ENCODE measurements around the gene EDN1. TPM values are rescaled to one million over a fixed set of nuclear protein-coding genes. Genes with fewer than 3 reads are reported as not detected.

EDN1 gene
- total RNA-seq, 2 experiments from 2014 or later: not detected

DNA sequence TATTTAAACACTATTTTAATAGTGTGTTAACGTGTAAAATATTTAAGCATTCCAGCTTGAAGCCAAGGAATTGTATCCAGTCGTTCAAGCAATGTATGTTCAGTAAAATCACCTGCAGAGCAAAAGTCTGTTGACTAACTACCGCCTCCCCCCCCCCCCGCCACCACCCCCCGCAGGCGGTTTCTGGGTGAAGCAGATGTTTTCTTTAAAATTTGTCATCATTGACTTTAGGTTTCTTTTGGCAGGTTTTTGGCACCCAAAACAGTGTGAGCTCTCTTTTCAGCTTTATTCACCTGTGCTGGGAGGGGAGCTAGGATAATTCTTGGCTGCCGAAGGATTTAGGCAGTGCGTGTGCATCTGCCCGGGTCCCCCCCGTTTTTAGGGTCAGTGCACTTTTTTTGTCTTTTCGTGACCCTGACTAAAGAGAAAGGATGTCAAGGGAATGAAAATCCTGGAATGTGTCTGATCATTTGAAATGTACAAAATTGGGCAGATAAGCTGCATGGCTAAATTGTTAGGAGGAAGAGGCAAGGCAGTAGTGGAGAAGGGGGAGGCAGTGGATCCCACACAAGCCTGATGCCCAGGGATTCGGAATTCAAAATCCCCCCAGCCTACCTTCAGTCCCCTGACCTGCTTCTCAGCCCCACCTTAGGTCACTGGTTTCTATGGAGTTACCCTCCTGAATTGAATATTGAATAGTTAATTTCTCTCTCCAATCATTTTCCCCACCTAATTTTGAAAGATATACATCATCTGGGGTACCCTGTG lies 1.1 kb downstream of the EDN1 start:
- POLR2A ChIA-PET: no interaction called here
- Mint-ChIP-seq H3K36me3 (no peaks in the 10 kb centered on the region), H3K27me3 (peaks cover 36% of the 10 kb centered on the region), H3K4me3 (no peak overlapping the region), H3K4me1 (ENCODE audit: low read depth) (peaks cover 16% of the 10 kb centered on the region), H3K9me3 (no peaks in the 10 kb centered on the region), H3K27ac (no peak overlapping the region)
- no peak for DNase-seq
- intact Hi-C loops (cut with micrococcal nuclease): no loop called here
- CTCF ChIA-PET: interaction anchor here (0.6 to 6.7 kb wide), 22 partner anchors 8 to 706 kb away, joined by 3 to 82 read pairs (median 5); no protein-coding TSS in a partner anchor

DNA sequence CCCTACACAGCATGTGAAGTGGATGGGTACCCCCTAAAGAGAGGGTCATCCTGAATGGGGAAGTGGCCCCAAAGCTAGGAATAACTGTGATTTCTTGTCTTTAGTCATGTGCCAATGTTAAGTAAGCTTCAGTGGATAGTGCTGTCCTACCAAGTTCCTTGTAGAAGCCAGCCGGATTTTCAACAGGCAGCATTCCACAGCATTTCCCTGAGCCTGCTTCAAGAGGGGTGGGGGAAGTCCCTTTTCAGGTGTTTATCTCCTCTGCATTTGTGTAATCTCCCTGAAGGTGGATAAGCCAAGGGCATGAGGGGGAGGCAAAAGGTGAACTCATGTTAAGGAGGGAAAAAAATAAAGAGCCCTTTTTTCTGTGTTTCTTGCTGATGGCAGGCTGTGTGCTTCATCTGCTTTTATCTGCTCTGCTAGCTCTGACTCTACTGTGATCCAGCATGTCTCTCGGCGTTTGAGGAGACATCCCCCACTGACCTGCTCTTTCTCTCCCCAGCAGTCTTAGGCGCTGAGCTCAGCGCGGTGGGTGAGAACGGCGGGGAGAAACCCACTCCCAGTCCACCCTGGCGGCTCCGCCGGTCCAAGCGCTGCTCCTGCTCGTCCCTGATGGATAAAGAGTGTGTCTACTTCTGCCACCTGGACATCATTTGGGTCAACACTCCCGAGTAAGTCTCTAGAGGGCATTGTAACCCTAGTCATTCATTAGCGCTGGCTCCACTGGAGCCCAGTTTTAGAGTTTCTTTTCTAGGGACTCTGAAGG lies 1.9 kb downstream of the EDN1 start:
- Mint-ChIP-seq H3K4me3 (no peak overlapping the region), H3K27ac (no peak overlapping the region), H3K27me3 (peaks cover 36% of the 10 kb centered on the region), H3K9me3 (no peaks in the 10 kb centered on the region), H3K4me1 (ENCODE audit: low read depth) (peaks cover 16% of the 10 kb centered on the region), H3K36me3 (no peaks in the 10 kb centered on the region)
- DNase-seq: no peak
- intact Hi-C loops (cut with micrococcal nuclease): no loop called here
- CTCF ChIA-PET: interaction anchor here (6.7 kb wide), 1 partner anchor 637 kb away, joined by 82 read pairs; no protein-coding TSS in a partner anchor
- POLR2A ChIA-PET: no interaction called here

DNA sequence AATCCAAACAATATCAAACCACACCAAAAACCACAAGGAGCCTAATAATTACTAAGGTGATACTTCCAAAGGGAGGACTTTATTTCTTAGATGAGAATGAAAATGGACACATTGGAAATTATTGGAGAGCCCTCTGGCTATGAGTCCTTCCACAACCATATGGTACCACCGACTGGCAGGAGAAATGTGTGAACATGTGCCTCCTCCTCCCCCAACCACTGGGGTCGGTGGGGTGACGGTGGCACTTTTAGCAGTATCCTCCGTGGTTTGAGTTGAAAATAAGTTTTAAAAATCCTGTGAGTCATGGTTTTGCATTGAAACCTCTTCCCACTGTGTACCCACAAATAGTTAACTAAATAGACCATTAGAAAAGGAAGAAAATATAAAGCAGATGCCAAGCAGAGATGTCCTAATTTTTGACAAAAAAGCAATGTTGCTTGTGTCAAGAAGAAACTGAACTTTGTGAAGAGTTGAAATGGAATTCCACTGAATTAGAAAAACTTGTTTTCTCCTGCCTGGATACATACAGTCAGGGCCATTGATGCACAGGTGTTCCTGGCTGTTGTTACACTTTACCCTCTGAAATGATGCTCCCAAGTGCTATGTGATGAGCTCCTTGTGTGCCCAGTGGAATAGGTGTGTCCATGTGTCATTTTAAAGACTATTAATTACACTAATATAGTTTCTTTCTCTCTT lies 3.2 kb downstream of the EDN1 start:
- ChIA-PET CTCF (no interaction called here), POLR2A (no interaction called here)
- H3K4me3 Mint-ChIP-seq: no peak overlapping the region
- no peaks in the 10 kb centered on the region for H3K9me3 Mint-ChIP-seq
- no peak overlapping the region for H3K27ac Mint-ChIP-seq
- H3K36me3 Mint-ChIP-seq: no peaks in the 10 kb centered on the region
- H3K27me3 Mint-ChIP-seq: peaks cover 36% of the 10 kb centered on the region
- intact Hi-C loops (cut with micrococcal nuclease): no loop called here
- no peak for DNase-seq
- H3K4me1 Mint-ChIP-seq (ENCODE audit: low read depth): peaks cover 16% of the 10 kb centered on the region

DNA sequence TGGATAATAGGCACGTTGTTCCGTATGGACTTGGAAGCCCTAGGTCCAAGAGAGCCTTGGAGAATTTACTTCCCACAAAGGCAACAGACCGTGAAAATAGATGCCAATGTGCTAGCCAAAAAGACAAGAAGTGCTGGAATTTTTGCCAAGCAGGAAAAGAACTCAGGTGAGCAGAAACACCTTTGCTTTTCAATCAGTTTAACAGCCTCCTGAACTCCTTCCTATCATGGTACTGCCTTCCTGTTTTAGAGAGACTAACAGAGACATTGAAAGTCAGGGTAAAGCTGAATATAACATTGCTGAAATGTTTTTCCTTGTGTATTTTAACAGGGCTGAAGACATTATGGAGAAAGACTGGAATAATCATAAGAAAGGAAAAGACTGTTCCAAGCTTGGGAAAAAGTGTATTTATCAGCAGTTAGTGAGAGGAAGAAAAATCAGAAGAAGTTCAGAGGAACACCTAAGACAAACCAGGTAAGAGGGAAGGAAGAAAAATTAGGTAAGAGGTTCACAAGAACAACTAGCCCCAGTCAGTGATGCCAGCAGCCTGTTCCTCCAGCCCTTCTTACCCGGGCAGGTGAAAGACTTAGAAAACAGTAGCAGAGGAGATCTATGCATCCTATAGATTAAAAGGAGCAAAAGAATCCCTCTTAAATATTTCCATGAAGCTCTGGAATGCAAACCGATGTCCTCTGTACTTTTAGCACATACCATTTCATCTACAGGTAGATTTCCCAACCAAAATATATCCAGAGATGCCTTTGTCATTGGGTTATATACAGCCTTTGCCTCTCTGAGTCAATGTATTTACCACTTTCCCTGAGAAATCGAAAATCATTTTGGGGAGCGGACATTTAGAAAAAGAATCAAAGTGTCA lies 4.0 kb downstream of the EDN1 start:
- POLR2A ChIA-PET: no interaction called here
- CTCF ChIA-PET: no interaction called here
- H3K36me3 Mint-ChIP-seq: no peaks in the 10 kb centered on the region
- DNase-seq: no peak
- H3K9me3 Mint-ChIP-seq: no peaks in the 10 kb centered on the region
- no peak overlapping the region for H3K4me3 Mint-ChIP-seq
- H3K27ac Mint-ChIP-seq: no peak overlapping the region
- intact Hi-C loops (cut with micrococcal nuclease): no loop called here
- peaks cover 31% of the 10 kb centered on the region for H3K27me3 Mint-ChIP-seq
- H3K4me1 Mint-ChIP-seq (ENCODE audit: low read depth): peaks cover 14% of the 10 kb centered on the region

DNA sequence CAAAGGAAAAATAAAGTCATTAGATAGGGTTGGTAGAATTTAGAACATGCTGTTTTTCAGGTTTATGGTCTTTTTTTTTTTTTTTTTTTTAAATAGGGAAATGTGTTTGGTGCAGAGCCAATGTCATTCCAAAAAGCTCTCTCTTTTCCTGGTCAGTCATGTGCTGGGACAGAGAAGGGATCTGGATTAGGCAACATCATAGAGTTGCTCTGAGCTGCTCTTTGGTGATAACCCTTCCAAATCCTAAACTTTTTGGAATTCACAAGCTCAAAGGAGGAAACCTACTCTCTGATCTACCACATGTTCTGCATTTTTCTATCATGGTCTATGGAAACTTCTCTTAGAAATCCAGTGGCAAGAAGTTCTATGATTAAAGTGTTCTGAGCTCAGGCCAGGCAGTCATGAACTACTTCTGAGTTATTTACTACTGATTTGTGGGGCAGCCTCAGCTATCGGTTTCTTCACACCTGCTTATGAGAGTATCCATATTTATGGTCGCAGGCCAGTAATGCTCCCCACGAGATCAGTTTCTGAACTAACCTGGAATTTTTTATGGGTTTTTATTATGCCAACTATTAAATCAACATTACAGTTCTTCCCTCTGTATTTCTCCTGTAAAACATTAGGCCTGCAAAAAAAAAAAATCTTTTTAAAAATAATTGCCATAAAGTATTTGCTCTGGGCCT lies 4.8 kb downstream of the EDN1 start:
- ChIA-PET POLR2A (no interaction called here), CTCF (no interaction called here)
- intact Hi-C loops (cut with micrococcal nuclease): no loop called here

DNA sequence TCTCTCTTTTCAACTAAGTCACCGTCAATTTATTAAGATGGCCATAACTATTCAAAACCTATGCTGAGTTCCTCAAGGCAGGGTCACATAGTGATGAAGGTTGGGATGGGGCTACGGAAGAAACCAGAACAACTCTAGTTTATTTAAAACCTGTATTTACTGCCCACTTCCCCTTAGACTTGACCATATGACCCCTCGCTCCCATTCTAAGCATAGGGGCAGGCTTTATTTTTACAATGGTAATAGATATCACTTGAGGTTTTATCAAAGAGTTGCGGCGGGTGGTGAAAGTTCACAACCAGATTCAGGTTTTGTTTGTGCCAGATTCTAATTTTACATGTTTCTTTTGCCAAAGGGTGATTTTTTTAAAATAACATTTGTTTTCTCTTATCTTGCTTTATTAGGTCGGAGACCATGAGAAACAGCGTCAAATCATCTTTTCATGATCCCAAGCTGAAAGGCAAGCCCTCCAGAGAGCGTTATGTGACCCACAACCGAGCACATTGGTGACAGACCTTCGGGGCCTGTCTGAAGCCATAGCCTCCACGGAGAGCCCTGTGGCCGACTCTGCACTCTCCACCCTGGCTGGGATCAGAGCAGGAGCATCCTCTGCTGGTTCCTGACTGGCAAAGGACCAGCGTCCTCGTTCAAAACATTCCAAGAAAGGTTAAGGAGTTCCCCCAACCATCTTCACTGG lies 5.5 kb downstream of the EDN1 start:
- POLR2A ChIA-PET: no interaction called here
- Mint-ChIP-seq H3K27me3 (peaks cover 25% of the 10 kb centered on the region), H3K9me3 (no peaks in the 10 kb centered on the region), H3K36me3 (no peaks in the 10 kb centered on the region), H3K4me1 (ENCODE audit: low read depth) (peaks cover under 1% of the 10 kb centered on the region), H3K4me3 (no peak overlapping the region), H3K27ac (no peak overlapping the region)
- DNase-seq: no peak
- intact Hi-C loops (cut with micrococcal nuclease): no loop called here
- CTCF ChIA-PET: no interaction called here

More for the DNA sequence above, 4.8 kb downstream of the EDN1 start:
- no peak overlapping the region for H3K4me3 Mint-ChIP-seq
- H3K27me3 Mint-ChIP-seq: peaks cover 28% of the 10 kb centered on the region
- no peak for DNase-seq
- H3K4me1 Mint-ChIP-seq (ENCODE audit: low read depth): peaks cover 6% of the 10 kb centered on the region
- no peaks in the 10 kb centered on the region for H3K9me3 Mint-ChIP-seq
- no peaks in the 10 kb centered on the region for H3K36me3 Mint-ChIP-seq
- no peak overlapping the region for H3K27ac Mint-ChIP-seq

DNA sequence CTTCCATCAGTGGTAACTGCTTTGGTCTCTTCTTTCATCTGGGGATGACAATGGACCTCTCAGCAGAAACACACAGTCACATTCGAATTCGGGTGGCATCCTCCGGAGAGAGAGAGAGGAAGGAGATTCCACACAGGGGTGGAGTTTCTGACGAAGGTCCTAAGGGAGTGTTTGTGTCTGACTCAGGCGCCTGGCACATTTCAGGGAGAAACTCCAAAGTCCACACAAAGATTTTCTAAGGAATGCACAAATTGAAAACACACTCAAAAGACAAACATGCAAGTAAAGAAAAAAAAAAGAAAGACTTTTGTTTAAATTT lies 6.1 kb downstream of the EDN1 start:
- H3K36me3 Mint-ChIP-seq: no peaks in the 10 kb centered on the region
- DNase-seq: no peak
- no peaks in the 10 kb centered on the region for H3K4me1 Mint-ChIP-seq (ENCODE audit: low read depth)
- H3K9me3 Mint-ChIP-seq: no peaks in the 10 kb centered on the region
- no peak overlapping the region for H3K27ac Mint-ChIP-seq
- ChIA-PET POLR2A (no interaction called here), CTCF (no interaction called here)
- H3K27me3 Mint-ChIP-seq: peaks cover 24% of the 10 kb centered on the region
- no peak overlapping the region for H3K4me3 Mint-ChIP-seq
- intact Hi-C loops (cut with micrococcal nuclease): no loop called here

DNA sequence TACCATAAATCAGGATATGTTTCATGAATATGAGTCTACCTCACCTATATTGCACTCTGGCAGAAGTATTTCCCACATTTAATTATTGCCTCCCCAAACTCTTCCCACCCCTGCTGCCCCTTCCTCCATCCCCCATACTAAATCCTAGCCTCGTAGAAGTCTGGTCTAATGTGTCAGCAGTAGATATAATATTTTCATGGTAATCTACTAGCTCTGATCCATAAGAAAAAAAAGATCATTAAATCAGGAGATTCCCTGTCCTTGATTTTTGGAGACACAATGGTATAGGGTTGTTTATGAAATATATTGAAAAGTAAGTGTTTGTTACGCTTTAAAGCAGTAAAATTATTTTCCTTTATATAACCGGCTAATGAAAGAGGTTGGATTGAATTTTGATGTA lies 6.4 kb downstream of the EDN1 start:
- CTCF ChIA-PET: interaction anchor here (1.4 kb wide), 1 partner anchor 11 kb away, joined by 3 read pairs; no protein-coding TSS in a partner anchor
- intact Hi-C loops (cut with micrococcal nuclease): no loop called here
- H3K36me3 Mint-ChIP-seq: no peaks in the 10 kb centered on the region
- H3K27ac Mint-ChIP-seq: no peak overlapping the region
- no peak overlapping the region for H3K4me3 Mint-ChIP-seq
- POLR2A ChIA-PET: no interaction called here
- peaks cover 20% of the 10 kb centered on the region for H3K27me3 Mint-ChIP-seq
- no peaks in the 10 kb centered on the region for H3K4me1 Mint-ChIP-seq (ENCODE audit: low read depth)
- H3K9me3 Mint-ChIP-seq: no peaks in the 10 kb centered on the region
- DNase-seq: no peak

DNA sequence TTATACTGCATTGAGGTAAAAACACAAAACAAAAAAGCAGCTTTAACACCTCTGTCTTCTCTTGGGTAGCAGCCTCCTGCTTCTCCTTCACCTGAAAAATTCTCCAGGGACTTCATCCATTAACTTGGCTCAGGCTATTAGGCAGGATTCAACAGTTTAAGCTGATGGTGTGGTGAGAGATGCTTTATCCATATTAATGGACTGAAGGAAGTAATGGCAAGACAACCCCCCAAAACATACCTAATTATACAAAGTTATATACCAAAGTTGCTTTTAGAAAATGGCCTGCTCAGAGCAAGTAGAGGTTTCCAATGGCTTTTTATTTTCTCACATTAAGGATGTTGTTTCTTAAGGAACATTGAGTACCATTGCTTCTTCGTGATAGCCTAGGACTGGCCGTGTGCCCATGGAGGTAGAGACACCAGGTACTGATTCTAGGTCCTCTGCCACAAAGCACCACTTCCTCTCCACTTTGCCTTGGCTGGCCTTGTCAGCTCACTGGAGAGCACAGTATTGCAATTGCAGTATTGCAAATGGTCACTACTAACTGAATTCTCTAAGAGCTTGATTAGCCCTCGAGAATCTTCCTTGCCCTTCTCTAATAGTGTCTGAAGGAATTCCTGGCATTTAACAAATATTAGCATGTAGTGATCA lies 7.3 kb downstream of the EDN1 start:
- no peaks in the 10 kb centered on the region for H3K36me3 Mint-ChIP-seq
- no peak overlapping the region for H3K27ac Mint-ChIP-seq
- POLR2A ChIA-PET: no interaction called here
- no peaks in the 10 kb centered on the region for H3K4me1 Mint-ChIP-seq (ENCODE audit: low read depth)
- no peaks in the 10 kb centered on the region for H3K9me3 Mint-ChIP-seq
- no peak for DNase-seq
- H3K27me3 Mint-ChIP-seq: peaks cover 14% of the 10 kb centered on the region
- no peak overlapping the region for H3K4me3 Mint-ChIP-seq
- intact Hi-C loops (cut with micrococcal nuclease): no loop called here
- CTCF ChIA-PET: interaction anchor here (1.4 to 3.7 kb wide), 2 partner anchors 8 to 12 kb away, joined by 3 to 18 read pairs; partner anchors contain the start of gene EDN1

DNA sequence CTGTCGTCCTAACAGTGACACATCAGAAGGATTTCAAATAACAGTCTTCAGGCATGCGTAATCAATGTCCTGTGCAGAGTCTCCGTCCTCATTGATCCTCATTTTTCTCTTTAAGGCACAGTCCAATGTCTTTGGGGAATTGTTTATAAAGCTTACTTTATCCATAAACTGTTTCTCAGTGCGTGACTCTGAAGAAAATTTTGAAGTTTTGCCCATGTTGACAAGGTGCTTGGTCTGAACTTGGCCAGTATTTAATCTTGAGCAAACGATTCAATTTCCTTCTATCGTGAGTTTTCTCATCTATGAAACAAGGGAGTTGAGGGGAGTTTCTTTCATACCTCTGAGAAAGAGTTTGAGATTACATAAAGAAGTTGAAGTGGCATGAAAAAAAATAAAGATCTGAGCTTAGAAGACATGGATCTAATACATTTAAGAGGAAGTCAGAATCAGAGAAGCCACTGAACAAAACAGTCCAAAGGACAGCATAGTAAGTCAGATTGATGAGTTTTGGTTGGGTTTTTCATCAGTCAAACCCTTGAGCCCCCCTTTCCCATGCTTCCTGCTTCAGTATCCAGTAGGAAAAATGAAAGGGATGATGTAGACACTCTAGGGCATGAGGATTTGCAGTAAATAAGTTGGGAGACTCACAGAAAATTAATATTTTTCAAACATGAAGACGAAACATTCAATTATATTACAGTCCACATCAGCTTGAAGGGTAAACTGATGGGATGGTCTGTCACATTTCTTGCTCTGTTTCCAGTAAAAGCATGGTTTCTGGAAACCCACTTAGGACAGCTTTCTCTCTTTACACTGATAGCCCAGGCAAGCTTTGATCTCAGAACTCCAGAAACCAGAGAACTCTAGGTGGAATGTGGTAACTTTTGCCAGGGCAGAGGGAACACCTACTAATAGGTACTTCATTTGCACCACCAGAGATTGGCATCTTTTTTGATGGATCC lies 8.1 kb downstream of the EDN1 start:
- H3K4me1 Mint-ChIP-seq (ENCODE audit: low read depth): no peaks in the 10 kb centered on the region
- intact Hi-C loops (cut with micrococcal nuclease): no loop called here
- no peaks in the 10 kb centered on the region for H3K36me3 Mint-ChIP-seq
- no peak overlapping the region for H3K4me3 Mint-ChIP-seq
- H3K27me3 Mint-ChIP-seq: peaks cover 10% of the 10 kb centered on the region
- H3K9me3 Mint-ChIP-seq: no peaks in the 10 kb centered on the region
- no peak overlapping the region for H3K27ac Mint-ChIP-seq
- ChIA-PET CTCF (interaction anchor here (0.6 to 3.7 kb wide), 3 partner anchors 8 to 651 kb away, joined by 3 to 18 read pairs (median 3); partner anchors contain the start of gene EDN1), POLR2A (no interaction called here)
- no peak for DNase-seq

Measured in activated CD4-positive, alpha-beta memory T cell treated with anti-CD3 and anti-CD28 coated beads for 36 hours (primary cell).